Thoracic aorta (tissue), 2 donors: Measurements from ENCODE around the gene CENPQ. TPM values are rescaled to one million over a fixed set of nuclear protein-coding genes. Genes with fewer than 3 reads are reported as not detected.
"Not testable (repeated sequence)": the region's sequence is repeated elsewhere in the genome, so short reads cannot be mapped to it uniquely, and the experiment has no call there.

Experiments
- ATAC-seq: fragments of 150-250 bp; one replicate; pipeline ENCODE4 v1.8.0; 2017; ENCODE audit warnings: low read depth; ENCODE audit not compliant: insufficient number of reproducible peaks, low FRiP score
- DNase-seq: peaks from one replicate; pipeline ENCODE4 v3.0.0-alpha.2; 2020; ENCODE audit warnings: low spot score
- H3K27ac ChIP-seq, 2 donors: fragments of 200-600 bp; sonication (generic); 1 replicate in 1 of 2; 2 replicates in 1 of 2; pipeline ENCODE4 v1.5.1; 2016; ENCODE audit warnings: mild to moderate bottlenecking in 2 of 2, moderate library complexity in 2 of 2
- H3K27me3 ChIP-seq: fragments of 200-600 bp; sonication (generic); replicated peaks from 2 replicates; pipeline ENCODE4 v1.6.0; 2016; ENCODE audit warnings: mild to moderate bottlenecking; ENCODE audit not compliant: insufficient read depth
- H3K36me3 ChIP-seq: fragments of 200-600 bp; sonication (generic); one replicate; pipeline ENCODE4 v1.5.1; 2016
- H3K4me1 ChIP-seq, 2 donors: fragments of 200-600 bp; sonication (generic); 1 replicate in 1 of 2; 2 replicates in 1 of 2; pipeline versions ENCODE4 v1.5.1 to v1.6.0; 2016; ENCODE audit warnings: low read depth in 2 of 2, mild to moderate bottlenecking in 1 of 2; ENCODE audit not compliant: control insufficient read depth in 1 of 2
- H3K4me3 ChIP-seq: fragments of 200-600 bp; sonication (generic); 2 replicates; pipeline ENCODE4 v1.5.1; 2016; ENCODE audit warnings: mild to moderate bottlenecking
- H3K9me3 ChIP-seq: fragments of 200-600 bp; sonication (generic); 2 replicates; pipeline ENCODE4 v1.5.1; 2016
- CTCF ChIP-seq: fragments of 200-600 bp; sonication (generic); IDR thresholded peaks from one replicate; pipeline ENCODE4 v1.5.1; 2019; ENCODE audit warnings: antibody characterized with exemption
- total RNA-seq, 2 donors: library from RNA; depleted of rRNA; stranded (reverse); fragments of >200 nt; gene quantifications; one replicate each; pipeline versions ENCODE4 v1.1.0 to v1.2.3, GENCODE V29; 2016

The CENPQ gene
- total RNA-seq, 2 donors from 2014 or later = 4.2 to 5.4 TPM

GRCh38 chr6:49462599-49462926 is 607 bp upstream of the CENPQ start:
- DNase-seq (no peak), ATAC-seq (no peak)
- Histone ChIP-seq H3K27ac (peak overlapping the region; percentile 88), H3K9me3 (no peaks in the 10 kb centered on the region), H3K27me3 (no peaks in the 10 kb centered on the region), H3K36me3 (peaks cover 9% of the 10 kb centered on the region), H3K4me1 (peaks cover 20 to 38% of the 10 kb centered on the region in 2 donors), H3K4me3 (peak overlapping the region; percentile 96)
- no peak for TF ChIP-seq CTCF

- Histone ChIP-seq H3K4me3 (peak overlapping the region; percentile 96), H3K4me1 (peaks cover 20 to 38% of the 10 kb centered on the region in 2 donors), H3K27ac (peak overlapping the region; percentile 35 to 88), H3K27me3 (no peaks in the 10 kb centered on the region), H3K9me3 (no peaks in the 10 kb centered on the region), H3K36me3 (peaks cover 5% of the 10 kb centered on the region)
- DNase-seq (no peak), ATAC-seq (no peak)
- TF ChIP-seq CTCF = no peak
Measured at GRCh38 chr6:49463612-49463967, 420 bp downstream of the CENPQ start.

GRCh38 chr6:49464691-49465090 is 1.5 kb downstream of the CENPQ start:
- Histone ChIP-seq H3K4me1 (peaks cover 16 to 38% of the 10 kb centered on the region in 2 donors), H3K4me3 (no peak overlapping the region), H3K36me3 (no peaks in the 10 kb centered on the region), H3K27me3 (no peaks in the 10 kb centered on the region), H3K27ac (no peak overlapping the region), H3K9me3 (no peaks in the 10 kb centered on the region)
- no peak for ATAC-seq
- no peak for DNase-seq
- no peak for TF ChIP-seq CTCF

GRCh38 chr6:49468042-49468441 is 4.9 kb downstream of the CENPQ start:
- Histone ChIP-seq H3K4me3 (no peak overlapping the region), H3K4me1 (peaks cover 5 to 15% of the 10 kb centered on the region in 2 donors), H3K27ac (no peak overlapping the region), H3K36me3 (no peaks in the 10 kb centered on the region), H3K9me3 (no peaks in the 10 kb centered on the region), H3K27me3 (no peaks in the 10 kb centered on the region)
- no peak for TF ChIP-seq CTCF
- ATAC-seq = no peak
- DNase-seq = no peak

- DNase-seq, ATAC-seq, H3K27ac ChIP-seq, H3K36me3 ChIP-seq, H3K4me1 ChIP-seq, H3K4me3 ChIP-seq, H3K27me3 ChIP-seq, H3K9me3 ChIP-seq: not testable (repeated sequence)
Measured at GRCh38 chr6:49476564-49476963, 13.4 kb downstream of the CENPQ start.

- DNase-seq = no peak
- TF ChIP-seq CTCF = no peak
Measured at GRCh38 chr6:49479308-49479970, 16.3 kb downstream of the CENPQ start.

GRCh38 chr6:49481846-49482245 is 18.7 kb downstream of the CENPQ start:
- not testable (repeated sequence) for ATAC-seq, H3K4me3 ChIP-seq, DNase-seq, H3K9me3 ChIP-seq, H3K27ac ChIP-seq, H3K27me3 ChIP-seq, H3K4me1 ChIP-seq, H3K36me3 ChIP-seq

More at GRCh38 chr6:49479308-49479970, 16.3 kb downstream of the CENPQ start:
- Histone ChIP-seq H3K27me3 (no peaks in the 10 kb centered on the region), H3K4me1 (no peaks in the 10 kb centered on the region), H3K36me3 (no peaks in the 10 kb centered on the region), H3K27ac (no peak overlapping the region), H3K9me3 (no peaks in the 10 kb centered on the region), H3K4me3 (no peak overlapping the region)
- no peak for ATAC-seq

GRCh38 chr6:49483380-49483779 is 20.2 kb downstream of the CENPQ start:
- H3K36me3 ChIP-seq, H3K4me3 ChIP-seq, H3K4me1 ChIP-seq, H3K27me3 ChIP-seq, H3K27ac ChIP-seq, ATAC-seq, H3K9me3 ChIP-seq, DNase-seq: not testable (repeated sequence)
